ENCODE measurements around the gene TENT5C. TPM values are rescaled to one million over a fixed set of nuclear protein-coding genes. Genes with fewer than 3 reads are reported as not detected.
"Not testable (repeated sequence)": the region's sequence is repeated elsewhere in the genome, so short reads cannot be mapped to it uniquely, and the experiment has no call there.

Gene TENT5C
- polyA plus RNA-seq (ENCODE audit: insufficient read length): 2.9 TPM
- long read RNA-seq, donor 1, full-length matches to known transcripts: 1 of 1 reads
- long read RNA-seq, donor 1, partial matches to known transcripts: 0 of 1 reads
- long read RNA-seq, donor 1, other reads (novel, unspliced or antisense): 0 of 1 reads
- long read RNA-seq, donor 2: 0 reads
- long read RNA-seq, donor 3, full-length matches to known transcripts: 4 of 4 reads
- long read RNA-seq, donor 3, partial matches to known transcripts: 0 of 4 reads
- long read RNA-seq, donor 3, other reads (novel, unspliced or antisense): 0 of 4 reads
- long read RNA-seq, donor 4: 0 reads
- long read RNA-seq, donor 5, full-length matches to known transcripts: 1 of 1 reads
- long read RNA-seq, donor 5, partial matches to known transcripts: 0 of 1 reads
- long read RNA-seq, donor 5, other reads (novel, unspliced or antisense): 0 of 1 reads
- long read RNA-seq, donor 6: 0 reads
- long read RNA-seq, donor 7, full-length matches to known transcripts: 2 of 2 reads
- long read RNA-seq, donor 7, partial matches to known transcripts: 0 of 2 reads
- long read RNA-seq, donor 7, other reads (novel, unspliced or antisense): 0 of 2 reads
- long read RNA-seq, donor 8: 0 reads

DNA sequence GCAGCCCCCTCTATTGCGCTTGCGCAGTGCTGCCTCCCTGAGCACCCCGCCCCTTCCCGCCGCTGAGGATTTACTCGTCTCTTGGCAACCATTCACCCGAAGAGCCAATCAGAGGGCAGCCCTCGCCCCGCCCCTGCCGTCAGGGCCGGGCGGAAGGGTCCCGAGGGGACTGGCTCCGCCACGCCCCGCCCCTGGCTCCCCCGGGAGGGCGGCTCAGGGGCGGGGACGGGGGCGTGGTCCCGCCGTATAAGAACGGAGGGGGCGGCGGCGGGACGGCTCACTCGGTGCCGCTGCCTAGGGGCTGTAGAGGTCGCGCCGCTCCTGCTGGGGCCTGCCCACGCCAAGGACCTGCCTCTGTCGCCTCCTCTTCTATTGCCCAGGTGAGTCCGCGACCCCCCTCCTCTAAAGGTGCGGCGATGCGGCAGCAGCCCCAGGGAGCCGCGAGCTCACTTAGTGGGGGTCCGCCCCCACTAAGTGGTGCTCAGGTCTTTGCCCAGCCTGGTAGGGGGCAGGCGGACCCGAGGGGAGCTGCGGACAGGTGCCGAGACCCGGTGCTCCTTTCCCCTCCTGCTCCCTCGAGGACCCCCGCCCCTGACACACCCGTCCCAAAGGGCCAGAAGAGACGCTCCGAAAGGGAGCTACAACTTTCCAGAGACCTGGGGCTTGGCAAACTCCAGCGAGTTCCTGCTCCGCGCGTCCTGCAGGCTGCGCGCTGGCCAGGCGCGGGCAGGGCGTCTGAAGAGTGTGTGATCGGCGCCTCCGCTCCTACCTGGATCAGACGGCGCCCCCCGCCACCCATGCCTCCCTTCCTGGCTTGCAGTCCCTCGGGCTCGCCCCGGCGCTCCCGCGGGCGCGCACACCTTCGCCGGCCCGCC is at the start of gene TENT5C:
TSS of gene TENT5C (plus strand) at position 275 of the 875 bp plus-strand sequence. CDS start 16,821 bp downstream, outside the sequence.
- DNase-seq: peak; percentile 97

GRCh38 chr1:117556341-117556740 is 49.5 kb upstream of the TENT5C start:
- no peak for DNase-seq

DNA sequence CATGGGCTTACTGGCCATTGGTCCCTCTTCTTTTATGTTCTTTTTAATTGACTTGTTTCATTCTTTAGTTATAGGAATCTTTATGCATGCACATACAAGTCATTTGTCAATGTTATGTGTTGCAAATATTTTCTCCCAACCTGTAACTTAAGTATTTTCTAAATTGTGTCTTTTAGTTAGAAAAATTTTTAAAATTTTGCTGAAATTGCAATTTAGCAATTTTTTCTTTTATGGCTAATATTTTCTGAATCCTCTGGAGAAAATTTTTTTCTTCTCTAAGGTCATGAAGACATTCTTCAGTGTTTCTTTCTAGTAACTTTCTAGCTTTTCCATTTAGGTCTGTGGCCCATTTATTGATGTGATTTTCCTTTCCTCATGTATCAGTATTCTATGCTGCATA is 48.9 kb upstream of the TENT5C start:
- no peak for DNase-seq

DNA sequence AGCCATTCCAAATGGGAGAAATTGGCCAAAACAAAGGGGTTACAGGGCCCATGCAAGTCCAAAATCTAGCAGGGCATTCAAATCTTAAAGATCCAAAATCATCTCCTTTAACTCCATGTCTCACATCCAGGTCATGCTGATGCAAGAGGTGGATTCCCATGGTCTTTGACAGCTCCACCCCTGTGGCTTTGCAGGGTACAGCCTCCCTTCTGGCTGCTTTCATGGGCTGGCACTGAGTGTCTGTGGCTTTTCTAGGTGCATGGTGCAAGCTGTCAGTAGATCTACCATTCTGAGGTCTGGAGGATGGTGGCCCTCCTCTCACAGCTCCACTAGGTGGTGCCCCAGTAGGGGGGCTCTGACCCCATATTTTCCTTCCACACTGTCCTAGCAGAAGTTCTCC is 47.4 kb upstream of the TENT5C start:
- not testable (repeated sequence) for DNase-seq

DNA sequence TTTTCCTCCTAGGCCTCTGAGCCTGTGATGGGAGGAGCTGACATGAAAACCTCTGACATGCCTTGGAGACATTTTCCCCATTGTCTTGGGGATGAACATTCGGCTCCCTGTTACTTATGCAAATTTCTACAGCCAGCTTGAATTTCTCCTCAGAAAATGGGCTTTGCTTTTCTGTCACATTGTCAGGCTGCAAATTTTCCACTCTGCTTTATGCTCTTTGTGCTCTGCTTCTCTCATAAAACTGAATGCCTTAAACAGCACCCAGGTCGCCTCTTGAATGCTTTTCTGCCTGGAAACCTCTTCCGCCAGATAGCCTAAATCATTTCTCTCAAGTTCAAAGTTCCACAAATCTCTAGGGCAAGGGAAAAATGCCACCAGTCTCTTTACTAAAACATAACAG is 46.7 kb upstream of the TENT5C start:
- DNase-seq: no peak

DNA sequence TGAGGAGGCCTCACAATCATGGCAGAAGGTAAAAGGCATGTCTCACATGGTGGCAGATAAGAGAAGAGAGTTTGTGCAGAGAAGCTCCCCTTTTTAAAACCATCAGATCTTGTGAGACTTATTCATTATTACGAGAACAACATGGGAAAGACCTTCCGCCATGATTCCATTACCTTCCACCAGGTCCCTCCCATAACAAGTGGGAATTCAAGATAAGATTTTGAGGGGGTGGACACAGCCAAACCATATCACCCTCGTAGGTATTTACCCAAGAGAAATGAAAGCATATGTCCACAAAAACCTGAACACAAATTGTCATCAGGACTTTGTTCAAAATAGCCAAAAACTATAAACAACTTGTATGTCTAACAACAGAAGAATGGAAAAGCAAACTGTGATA is 45.9 kb upstream of the TENT5C start:
- DNase-seq: no peak

- no peak for DNase-seq
These were observed 44.8 kb upstream of the TENT5C start for GRCh38 chr1:117561071-117561470.

- DNase-seq: no peak
These were observed 44.3 kb upstream of the TENT5C start for GRCh38 chr1:117561551-117561950.

DNA sequence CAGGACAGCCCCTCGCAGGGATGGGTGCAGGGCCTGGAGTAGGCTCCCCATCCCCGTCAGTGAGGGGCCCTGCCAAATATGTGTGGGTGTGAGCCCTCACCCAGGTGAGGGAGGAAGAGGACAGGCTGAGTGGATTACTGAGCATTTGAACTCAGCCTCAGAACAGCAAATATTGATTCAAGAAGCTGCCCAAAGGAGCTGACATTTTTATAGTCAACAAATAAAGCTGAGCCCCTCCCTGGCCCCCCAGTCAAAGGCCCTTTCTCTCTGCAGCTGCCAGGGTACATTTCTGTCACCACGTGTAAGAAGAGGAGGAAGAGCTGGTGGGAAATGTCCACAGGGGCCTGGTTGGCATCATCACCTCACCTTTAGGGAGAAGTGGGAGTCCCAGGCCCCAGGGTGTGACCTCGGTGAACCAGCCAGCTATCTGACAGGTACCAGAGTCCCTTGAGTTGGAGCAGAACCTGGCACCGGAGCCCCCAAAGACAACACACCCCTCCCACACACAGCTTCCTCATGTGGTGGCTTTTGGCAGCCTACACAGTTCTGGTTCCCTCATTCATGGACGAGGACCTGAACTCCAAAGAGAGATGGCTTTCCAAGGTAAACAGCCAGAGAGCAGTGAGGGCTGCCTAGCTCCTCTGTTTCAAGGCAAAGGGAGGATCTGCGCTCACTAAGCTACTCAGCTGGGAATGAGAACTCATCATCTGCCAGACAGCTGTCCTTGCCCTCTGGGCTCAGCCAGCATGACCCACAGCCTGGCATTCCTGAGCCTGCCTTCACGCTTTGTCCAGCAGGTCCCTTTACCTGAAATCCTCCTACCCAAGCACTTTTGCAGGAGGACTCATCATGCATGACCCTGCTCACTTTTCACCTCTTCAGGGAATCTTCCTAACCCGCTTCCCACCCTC is 43.0 kb upstream of the TENT5C start:
- DNase-seq: no peak

DNA sequence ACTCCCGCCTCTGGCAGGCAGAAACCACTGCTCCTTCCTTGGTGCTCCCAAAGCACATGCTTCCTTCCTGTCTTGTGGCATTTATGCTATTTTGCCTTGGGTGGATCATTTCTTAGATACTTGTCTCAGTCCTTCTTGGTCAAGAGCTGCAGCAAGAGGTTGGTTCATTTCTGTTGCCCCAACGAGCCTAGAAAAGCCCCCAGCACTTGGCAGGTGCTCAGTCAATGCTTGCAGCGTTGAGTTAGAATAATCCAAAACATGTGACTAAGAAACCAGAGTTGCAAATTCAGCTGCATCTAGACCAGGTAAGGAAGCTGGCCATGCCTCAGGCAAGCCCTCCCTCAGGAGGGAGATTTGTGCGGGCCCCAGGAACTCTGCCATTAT is 42.4 kb upstream of the TENT5C start:
- no peak for DNase-seq

DNA sequence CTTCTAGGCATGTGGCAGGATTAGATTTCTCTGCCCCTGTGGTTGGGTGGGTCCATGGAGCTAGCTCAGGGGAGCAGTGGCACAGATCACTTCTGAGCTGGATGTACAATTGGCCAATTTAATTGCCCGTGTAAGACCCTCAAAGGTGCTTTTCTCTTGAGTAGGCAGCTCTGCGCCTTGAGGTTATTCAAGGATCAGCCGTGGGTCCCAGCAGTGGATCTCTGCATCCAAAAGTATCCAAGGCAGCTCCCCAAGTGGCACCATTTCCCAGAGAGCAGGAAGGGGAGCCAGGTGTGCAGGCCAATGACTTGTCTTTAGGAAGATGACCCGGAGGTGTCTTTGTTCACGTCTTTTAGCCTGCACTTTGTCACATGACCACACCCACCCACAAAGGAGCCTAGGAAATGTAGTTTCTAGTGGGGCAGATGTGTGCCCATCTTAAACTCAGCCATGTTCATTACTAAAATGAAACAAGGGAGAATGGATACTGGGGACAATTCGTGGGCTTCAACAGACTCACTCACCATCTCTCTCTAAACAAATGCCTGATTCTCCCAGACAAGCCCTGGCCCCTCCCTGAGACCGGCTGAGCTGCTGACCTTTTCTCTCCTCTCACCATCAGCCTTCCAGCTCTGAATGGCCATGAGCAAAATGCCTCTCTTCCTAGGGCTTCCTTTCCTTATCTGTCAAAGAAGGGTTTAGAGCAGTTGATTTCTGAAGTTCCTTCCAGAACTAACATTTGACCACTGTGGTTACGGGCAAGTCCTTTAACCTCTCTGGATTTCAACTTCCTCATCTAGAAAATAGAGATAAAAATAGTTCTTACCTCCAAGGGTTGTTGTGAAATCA is 41.4 kb upstream of the TENT5C start:
- no peak for DNase-seq

- no peak for DNase-seq
These were observed 40.7 kb upstream of the TENT5C start for GRCh38 chr1:117565076-117565556.

GRCh38 chr1:117565745-117566455 is 39.9 kb upstream of the TENT5C start:
- no peak for DNase-seq

- no peak for DNase-seq
These were observed 39.3 kb upstream of the TENT5C start for GRCh38 chr1:117566556-117566955.

GRCh38 chr1:117567435-117567834 is 38.4 kb upstream of the TENT5C start:
- no peak for DNase-seq

GRCh38 chr1:117567976-117568375 is 37.9 kb upstream of the TENT5C start:
- no peak for DNase-seq

- no peak for DNase-seq
These were observed 36.8 kb upstream of the TENT5C start for GRCh38 chr1:117568999-117569398.

GRCh38 chr1:117569856-117570255 is 36.0 kb upstream of the TENT5C start:
- DNase-seq: no peak

- DNase-seq: no peak
These were observed 34.8 kb upstream of the TENT5C start for GRCh38 chr1:117570988-117571409.

DNA sequence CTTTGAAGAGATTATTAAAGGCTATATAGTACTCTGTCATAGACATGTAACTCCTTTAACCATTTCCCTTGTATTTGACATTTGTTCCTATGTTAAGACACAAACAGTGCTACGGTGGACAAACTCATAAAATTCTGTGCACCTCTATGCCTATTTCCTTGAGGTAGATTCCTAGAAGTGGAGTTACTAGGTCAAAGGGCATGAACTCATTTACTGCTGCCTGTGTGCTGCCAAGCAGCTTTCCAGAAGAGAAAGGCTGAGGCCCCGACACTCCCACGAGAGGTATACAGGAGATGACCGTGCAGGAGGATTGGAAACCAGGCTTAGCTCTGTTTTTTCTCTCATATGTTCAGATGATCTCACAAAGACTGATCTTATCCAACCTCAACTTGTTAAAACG is 34.4 kb upstream of the TENT5C start:
- DNase-seq: no peak
